ENCODE measurements around the gene RCVRN. TPM values are rescaled to one million over a fixed set of nuclear protein-coding genes. Genes with fewer than 3 reads are reported as not detected.
A peak's percentile ranks its signal among the peaks of the same experiment; 100 is the strongest.
"Not testable (repeated sequence)": the region's sequence is repeated elsewhere in the genome, so short reads cannot be mapped to it uniquely, and the experiment has no call there.

RCVRN gene
- total RNA-seq, 1 donor from 2014 or later, result not detected

DNA sequence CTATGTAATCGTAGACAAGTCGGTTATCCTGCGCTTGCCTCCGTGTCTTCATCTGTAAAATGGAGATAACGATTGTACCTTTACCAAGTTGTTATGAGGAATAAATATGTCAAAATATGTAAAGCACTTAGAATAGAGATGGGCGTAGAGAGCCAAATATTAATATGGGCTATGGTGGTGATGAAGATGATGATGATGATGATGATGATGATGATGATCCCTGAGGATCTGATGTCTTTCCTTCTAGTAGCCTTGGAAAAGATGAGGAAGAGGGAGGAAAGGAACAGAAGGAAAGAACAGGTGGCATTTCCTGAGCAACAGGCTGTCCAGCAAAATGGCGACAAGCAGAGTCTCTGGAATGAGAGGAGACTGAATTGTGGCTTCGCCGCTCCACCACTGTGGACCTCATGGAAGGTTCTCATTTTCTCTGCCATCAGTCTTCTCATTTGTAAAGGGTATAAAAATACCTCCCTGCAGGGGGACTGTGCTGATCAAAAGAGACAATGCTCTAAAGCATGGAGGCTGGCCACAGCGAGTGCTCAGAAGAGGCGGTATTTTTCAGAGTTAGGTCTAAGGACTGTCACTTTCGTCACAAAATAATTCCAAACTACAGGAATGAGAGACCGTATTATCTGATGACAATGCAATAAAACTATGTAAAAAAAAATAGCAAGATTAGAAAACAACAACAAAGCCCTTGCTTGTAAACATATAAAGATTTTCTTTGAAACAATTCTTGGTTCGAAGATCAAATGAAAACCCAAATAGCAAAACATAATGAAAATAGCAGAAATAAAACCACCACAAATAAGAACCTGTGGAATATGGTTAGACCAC, 17.2 kb upstream of the RCVRN start:
- no peak for DNase-seq (ENCODE audit: low read depth in 2 of 2)

DNA sequence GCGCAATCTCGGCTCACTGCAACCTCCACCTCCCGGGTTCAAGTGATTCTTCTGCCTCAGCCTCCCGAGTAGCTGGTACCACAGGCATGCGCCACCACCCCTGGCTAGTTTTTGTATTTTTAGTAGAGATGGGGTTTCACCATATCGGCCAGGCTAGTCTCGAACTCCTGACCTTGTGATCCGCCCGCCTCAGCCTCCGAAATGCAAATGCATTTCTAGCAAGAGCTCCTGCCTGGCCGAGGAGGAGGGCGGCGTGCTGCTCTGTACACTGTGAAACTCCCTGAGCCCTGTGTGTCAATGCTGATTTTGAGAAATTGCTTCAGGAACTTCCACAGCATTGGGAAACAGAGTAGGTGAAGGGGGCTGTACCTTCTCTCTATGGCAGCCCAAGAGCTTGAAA, 16.1 kb upstream of the RCVRN start:
- not testable (repeated sequence) for DNase-seq (ENCODE audit: low read depth in 2 of 2)

DNA sequence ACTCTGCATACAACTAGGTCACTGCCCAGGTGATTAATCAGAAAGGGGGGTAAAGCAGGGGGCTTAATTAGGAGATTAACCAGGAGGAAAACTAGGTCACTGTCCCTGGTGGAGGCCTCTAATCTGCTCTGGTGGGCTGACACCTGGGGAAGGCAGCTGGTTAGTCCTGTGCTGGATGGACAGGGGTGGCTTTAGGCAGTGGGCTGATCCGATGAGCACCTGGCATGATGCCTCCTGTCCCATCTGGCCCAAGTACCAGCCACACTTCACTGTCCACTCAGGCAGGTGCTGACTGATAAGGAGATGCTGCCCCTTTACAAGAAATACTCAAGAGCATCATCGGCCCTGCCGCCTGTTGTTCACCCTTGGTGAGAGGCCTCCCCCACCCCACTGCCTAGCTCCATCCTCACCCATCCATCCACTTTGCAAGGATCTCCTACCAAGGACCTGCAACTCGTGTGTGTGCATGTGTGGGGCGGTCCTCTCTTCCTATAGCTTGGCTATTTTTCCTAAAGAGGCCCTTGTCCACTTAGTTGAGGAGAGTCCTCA, 13.8 kb upstream of the RCVRN start:
- DNase-seq (ENCODE audit: low read depth in 2 of 2), result no peak

DNA sequence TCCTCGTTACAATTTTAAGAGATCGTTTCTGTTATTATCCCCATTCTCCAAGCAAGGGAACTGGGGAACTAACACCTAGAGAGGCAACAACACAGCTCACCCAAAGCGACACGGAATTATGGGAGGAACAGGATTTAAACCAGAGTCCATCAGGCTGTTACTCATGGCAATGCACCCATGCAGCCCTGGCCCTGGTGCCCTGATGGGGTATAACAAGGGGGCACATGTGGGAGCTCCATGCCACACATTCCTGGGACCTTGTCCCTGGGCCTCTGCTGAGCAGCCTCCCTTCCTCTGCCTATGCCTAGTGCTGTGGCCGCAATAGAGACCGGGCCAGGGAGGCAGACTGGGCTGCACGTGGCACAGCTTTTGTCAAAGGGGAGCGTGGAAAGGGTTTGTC, 13.3 kb upstream of the RCVRN start:
- DNase-seq (ENCODE audit: low read depth in 2 of 2), result no peak

DNA sequence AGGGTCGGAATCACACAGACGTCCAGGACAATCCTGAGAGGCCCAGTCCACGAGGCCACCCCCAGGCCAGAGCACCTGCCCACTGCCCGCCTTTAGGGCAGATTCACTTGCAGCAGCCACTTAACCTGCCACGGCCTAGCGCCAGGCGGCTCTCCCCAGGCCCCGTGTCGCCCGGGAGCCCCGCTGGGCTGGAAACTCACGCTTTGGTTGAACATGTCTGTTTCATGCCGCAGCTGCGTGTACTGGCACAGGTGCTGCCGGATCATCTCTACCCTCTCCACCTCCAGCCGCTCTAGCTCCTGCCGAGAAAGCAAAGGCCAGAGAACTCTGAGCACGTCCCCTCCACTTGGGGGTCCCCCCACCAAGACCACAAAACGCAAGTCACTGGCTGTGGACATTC, 12.7 kb upstream of the RCVRN start:
- DNase-seq (ENCODE audit: low read depth in 2 of 2), result no peak

DNA sequence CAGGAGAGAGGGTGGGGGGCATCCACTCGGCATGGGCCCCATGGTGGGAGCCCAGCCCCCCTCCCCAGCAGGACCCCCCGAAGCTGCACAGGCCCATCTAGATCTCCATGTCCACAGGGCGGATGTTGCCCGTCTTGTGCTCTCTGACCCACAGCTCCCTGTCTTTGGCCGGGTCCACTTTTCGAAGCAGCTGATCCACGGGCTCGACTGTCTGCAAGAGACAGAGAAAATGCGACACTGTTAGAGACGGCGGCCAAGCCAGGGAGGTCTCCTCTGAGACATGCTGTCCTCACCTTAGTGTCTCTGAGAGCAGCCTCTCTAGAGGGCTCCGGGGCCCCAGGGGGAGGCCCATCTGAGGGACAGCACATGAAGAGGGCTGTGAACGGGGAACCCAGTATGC, 12.1 kb upstream of the RCVRN start:
- no peak for DNase-seq (ENCODE audit: low read depth in 2 of 2)

- DNase-seq (ENCODE audit: low read depth in 2 of 2), result no peak
Measured at GRCh38 chr17:9916108-9916507, 11.0 kb upstream of the RCVRN start.

DNA sequence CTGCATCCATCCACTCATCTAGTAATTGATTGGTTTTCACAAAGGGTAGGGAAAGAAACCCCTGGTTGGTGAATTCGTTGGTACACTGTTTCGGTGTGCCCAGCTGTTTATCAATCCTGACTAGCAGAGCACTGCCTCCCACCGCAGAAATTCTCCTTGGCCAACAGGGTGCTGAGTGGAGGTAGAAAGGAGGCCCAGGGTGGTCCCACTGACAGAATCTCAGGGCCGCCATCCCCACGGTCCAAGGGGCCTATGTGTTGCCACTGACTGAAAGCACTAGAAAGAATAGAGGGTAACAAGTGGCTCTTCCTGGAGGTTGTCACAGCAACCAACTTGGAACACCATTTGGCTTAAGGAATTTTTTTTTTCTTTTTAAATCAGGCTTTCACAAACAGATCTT, 8.4 kb upstream of the RCVRN start:
- DNase-seq (ENCODE audit: low read depth in 2 of 2), result no peak

- DNase-seq (ENCODE audit: low read depth in 2 of 2), result no peak
Measured at GRCh38 chr17:9912121-9913099, 7.3 kb upstream of the RCVRN start.

DNA sequence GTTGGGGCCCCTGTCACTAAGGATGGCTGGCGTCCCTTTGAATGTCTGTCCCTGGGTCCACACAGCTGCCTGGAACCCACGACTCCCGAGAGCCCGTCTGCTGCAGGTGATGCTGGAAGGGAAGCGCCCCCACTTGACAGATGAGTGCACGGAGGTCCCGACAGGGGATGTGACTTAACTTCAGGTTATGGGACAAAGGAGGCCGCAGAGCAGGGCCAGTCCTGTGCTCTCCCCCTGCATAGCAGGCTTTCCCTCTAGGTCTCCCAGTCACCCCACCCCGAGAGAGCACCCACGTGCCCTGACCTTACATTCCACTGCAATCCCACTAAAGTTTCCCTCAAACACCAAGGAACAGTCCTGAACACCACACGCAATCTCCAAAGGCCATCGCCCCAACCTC, 6.0 kb upstream of the RCVRN start:
- no peak for DNase-seq (ENCODE audit: low read depth in 2 of 2)

- no peak for DNase-seq (ENCODE audit: low read depth in 2 of 2)
Measured at GRCh38 chr17:9908649-9909042, 3.6 kb upstream of the RCVRN start.

DNA sequence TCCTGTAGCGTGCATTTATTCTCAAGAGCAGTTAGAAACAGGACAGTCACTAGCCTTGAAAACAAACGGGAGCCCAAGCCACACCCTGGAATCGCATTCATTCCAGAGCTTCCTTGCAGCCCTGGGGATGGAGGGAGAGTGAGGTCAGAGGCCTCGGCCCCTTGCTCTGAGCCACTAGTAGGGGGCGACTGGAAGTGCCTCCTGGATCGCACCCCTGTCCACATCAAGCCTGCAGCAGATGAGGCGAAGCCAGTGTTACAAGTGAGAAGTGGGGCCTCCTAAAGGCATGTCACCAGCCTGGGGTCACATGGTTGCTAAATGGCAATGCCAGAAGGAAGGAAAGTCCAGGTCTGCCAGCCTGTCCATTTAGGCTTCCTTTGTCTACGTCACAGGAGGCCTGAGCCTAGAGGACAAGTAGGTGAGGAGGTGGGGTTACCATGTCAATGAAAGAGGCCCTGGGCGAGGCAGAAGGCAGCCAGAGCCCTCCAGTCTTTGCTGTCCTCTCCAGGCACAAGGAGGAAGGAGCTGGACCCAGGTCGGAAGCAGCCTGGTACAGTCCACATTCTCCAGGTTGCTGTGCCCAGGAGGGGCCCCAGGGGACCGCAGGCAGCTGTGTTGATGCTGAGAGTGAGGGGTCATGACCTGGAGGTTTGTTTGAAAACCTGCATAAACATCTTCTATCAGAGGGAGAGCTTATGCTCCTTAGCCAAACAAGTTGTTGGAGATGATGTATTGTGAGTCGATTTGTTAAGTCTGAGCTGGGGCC, 3.0 kb upstream of the RCVRN start:
- DNase-seq (ENCODE audit: low read depth in 2 of 2), result no peak

GRCh38 chr17:9907131-9907530, 2.1 kb upstream of the RCVRN start:
- no peak for DNase-seq (ENCODE audit: low read depth in 2 of 2)

DNA sequence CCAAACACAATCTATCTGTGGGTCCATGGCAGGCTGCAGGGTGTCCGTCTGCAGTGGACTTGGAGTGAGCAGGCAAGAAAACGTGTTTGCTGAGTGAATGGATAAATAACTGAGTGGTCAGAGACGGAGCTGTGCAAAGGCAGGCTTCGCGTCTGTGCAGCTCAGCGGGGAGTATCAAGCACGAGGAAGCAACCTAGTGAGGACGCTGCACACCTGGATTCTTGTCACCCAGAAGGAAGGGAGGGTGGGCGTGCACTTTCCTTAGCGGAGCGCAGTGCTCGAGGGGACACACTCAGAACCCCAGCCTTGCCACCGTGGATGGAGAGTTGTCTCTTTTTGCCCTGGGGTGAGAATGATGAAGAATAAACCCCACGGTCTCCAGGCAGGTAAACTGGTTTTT, 1.5 kb upstream of the RCVRN start:
- DNase-seq (ENCODE audit: low read depth in 2 of 2), result no peak

- no peak for DNase-seq (ENCODE audit: low read depth in 2 of 2)
Measured at GRCh38 chr17:9905902-9906301, 831 bp upstream of the RCVRN start.

DNA sequence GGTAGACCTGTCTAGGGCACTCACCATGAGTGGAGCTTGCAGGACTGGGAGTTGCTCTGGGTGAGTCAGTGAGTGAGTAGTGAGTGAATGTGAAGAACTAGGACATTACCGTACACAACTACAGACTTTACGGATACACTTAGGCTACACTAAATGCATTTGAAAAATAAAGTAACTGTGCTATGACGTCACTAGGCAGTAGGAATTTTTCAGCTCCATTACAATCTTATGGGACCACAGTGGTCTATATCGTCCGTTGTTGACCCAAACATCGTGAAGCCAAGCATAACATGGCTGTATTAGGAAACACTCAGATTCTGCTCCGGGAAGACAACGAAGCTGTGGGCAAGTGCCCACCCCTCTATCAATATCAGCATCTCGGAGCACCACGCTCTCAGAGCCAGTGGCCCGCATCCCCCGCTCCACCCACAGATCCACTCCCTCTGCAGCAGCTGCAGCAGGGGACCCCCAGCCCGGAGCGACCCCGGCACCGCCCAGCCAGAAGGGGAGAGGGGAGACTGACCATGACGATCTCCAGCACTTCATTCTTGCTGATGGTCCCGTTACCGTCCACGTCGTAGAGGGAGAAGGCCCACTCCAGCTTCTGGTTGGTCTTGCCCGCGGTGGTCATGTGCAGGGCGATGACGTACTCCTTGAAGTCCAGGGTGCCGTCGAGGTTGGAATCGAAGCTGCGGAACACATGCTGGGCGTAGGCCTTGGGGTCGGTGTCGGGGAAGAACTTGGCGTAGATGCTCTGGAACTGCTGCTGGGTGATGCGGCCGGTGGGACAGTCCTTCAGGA, 594 bp downstream of the RCVRN start:
- no peak for DNase-seq (ENCODE audit: low read depth in 2 of 2)

DNA sequence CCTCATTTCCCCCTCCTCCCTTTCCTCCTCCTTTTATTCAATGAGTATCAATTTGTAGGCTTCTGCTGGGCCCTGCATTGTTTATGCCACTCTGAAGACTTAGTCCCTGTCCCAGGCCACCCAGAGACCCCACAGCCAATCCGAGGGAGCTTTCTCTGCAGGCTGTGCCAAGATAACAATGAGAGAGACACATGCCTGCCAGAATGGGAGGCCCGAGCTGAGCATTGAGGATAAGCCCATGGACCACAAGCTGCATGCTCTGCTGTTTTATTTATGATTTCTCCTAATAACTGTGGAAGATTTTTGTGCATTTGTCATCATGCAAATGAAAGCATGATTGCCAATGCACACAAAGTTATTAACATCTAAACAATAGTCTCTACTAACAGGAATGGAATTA, 3.0 kb downstream of the RCVRN start:
- no peak for DNase-seq (ENCODE audit: low read depth in 2 of 2)

DNA sequence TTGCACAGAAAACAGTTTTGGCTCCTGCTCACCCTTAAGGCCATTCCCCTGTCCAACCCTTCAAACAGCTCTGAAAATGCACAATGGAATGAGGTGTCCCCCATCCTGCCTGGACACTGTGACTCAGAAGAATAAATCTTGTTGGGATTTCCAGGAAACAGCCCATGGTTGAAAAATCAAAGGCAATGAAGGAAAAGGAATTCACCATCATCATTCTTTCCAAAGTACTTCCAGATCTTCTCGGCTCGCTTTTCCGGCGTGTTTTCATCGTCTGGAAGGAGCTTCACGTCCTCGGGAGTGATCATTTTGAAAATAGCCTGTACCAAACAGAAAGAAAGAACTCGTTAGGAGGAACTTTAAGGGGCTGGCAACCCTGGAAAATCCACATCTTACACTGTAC, 4.3 kb downstream of the RCVRN start:
- DNase-seq (ENCODE audit: low read depth in 2 of 2), result peak in 1 of 2 donors; percentile 5

DNA sequence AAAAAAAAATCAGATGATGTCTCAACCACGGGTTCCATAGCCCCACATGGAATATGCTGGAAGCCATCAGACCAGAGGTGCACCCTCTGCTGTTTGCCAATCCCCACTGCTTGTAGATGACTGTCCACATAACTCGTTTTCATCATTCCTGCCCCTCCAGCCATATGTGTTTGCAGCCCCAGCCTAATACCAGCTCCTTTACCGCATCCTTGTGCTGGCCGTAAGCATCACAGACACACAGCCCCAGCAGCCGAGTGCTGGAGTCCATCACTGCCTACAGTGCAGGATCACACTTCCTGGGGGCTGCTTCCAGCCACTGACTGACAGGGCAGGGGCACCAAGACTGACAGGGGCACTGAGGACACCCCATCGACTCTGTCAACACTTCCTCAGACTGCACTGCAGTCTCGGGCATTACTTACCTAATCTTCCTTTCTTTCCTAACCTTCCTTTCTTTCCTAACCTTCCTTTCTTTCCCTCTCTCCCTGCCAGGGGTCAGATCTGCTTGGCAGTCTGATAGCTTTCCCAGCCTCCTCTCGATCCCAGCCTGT, 5.0 kb downstream of the RCVRN start:
- no peak for DNase-seq (ENCODE audit: low read depth in 2 of 2)

DNA sequence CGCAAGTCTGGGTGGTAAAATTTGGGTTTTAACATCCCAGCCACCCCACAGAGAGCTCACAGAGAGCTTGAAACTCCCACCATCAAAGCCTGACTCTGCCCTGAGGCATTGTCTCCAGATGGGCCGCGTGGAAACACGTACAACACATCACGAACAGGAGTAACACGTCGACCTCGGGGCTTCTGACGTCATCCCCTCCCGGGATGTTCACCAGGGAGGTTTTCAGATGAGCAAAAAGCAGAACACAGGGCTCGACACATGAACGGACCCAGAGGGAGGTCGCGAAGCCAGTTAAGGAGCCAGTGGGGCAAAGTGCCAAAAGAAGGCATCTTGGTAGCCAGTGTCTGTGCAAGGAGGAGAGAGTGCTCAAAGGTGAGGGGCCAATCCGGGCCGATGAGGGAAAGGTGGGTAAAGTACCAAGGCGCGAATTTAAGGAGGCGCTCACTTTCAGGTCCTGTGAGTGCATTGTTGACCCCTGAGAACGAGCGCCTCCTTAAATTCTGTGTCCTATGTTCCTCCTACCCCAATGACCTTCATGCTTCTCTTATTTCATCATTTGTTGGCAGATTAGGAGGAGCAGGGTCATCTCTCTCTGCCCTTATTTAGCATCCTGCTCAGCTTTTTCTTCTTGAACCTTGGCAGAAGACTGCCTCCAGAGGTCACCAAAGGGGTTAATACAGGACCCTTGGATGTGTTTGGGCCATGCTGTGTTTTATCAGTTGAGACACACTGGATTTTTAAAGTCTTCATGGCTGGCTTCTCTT, 5.6 kb downstream of the RCVRN start:
- no peak for DNase-seq (ENCODE audit: low read depth in 2 of 2)
